Measurements from ENCODE around the gene PRKCD.

The PRKCD gene

DNA sequence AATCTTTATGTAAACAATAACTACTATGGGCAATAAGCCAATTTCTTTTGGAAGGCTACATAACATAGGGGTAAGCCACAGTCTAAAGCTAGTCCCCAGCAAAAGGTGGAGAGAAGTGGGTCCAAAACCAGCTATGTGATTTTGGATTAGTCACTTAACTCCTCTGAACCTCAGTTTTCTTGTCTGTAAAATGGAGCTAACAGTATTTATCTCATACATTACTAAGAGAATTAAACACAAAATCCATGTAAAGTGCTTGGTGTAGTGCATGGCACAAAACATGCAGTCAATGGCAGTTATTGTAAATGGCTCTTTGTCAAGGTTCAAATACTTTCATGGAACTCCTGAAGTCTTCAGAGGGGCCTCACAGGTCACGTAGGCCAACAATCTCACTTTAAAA, 44.1 kb upstream of the PRKCD start:
- Histone ChIP-seq H3K27ac (peak overlapping the region; percentile 96), H3K9me3 (no peaks in the 10 kb centered on the region), H3K36me3 (peaks cover 24% of the 10 kb centered on the region), H3K27me3 (no peaks in the 10 kb centered on the region), H3K4me1 (ENCODE audit: control insufficient read depth in 1 of 2, insufficient read depth in 1 of 2, low read depth in 1 of 2, low read length in 1 of 2) (peaks cover 34 to 36% of the 10 kb centered on the region in 2 experiments), H3K4me3 (ENCODE audit: low read depth in 1 of 2, low read length in 1 of 2) (no peak overlapping the region)
- TF ChIP-seq, protein P1, sequence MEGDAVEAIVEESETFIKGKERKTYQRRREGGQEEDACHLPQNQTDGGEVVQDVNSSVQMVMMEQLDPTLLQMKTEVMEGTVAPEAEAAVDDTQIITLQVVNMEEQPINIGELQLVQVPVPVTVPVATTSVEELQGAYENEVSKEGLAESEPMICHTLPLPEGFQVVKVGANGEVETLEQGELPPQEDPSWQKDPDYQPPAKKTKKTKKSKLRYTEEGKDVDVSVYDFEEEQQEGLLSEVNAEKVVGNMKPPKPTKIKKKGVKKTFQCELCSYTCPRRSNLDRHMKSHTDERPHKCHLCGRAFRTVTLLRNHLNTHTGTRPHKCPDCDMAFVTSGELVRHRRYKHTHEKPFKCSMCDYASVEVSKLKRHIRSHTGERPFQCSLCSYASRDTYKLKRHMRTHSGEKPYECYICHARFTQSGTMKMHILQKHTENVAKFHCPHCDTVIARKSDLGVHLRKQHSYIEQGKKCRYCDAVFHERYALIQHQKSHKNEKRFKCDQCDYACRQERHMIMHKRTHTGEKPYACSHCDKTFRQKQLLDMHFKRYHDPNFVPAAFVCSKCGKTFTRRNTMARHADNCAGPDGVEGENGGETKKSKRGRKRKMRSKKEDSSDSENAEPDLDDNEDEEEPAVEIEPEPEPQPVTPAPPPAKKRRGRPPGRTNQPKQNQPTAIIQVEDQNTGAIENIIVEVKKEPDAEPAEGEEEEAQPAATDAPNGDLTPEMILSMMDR (IDR thresholded peaks at IDR 0.05): no peak

DNA sequence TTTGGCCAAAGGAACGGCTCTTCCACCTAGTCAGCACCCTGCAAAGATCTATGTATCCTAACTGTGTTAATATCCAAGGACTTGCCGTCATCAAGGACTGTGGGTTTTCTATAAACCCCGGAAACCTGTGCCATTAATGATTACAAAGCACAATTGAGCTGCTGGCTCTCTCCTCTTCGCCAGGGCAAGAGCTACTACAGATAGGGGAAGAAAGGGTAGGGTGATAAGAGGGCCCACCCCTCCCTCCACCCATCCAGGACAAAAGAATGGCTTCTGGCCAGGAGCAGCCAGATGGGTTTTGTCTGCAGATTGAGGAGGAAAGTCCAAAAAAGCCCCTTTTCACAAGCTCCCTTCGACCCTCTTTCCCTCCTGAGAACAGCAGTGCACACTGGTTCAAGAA, 40.7 kb upstream of the PRKCD start:
- H3K4me3 ChIP-seq (ENCODE audit: low read depth in 1 of 2, low read length in 1 of 2): no peak overlapping the region
- H3K4me1 ChIP-seq (ENCODE audit: control insufficient read depth in 1 of 2, insufficient read depth in 1 of 2, low read depth in 1 of 2, low read length in 1 of 2): peaks cover 50 to 51% of the 10 kb centered on the region in 2 experiments
- peaks cover 24% of the 10 kb centered on the region for H3K36me3 ChIP-seq
- peak overlapping the region; percentile 8 for H3K27ac ChIP-seq
- TF ChIP-seq, protein P1 (IDR thresholded peaks at IDR 0.05): no peak
- no peaks in the 10 kb centered on the region for H3K27me3 ChIP-seq
- H3K9me3 ChIP-seq: no peaks in the 10 kb centered on the region

DNA sequence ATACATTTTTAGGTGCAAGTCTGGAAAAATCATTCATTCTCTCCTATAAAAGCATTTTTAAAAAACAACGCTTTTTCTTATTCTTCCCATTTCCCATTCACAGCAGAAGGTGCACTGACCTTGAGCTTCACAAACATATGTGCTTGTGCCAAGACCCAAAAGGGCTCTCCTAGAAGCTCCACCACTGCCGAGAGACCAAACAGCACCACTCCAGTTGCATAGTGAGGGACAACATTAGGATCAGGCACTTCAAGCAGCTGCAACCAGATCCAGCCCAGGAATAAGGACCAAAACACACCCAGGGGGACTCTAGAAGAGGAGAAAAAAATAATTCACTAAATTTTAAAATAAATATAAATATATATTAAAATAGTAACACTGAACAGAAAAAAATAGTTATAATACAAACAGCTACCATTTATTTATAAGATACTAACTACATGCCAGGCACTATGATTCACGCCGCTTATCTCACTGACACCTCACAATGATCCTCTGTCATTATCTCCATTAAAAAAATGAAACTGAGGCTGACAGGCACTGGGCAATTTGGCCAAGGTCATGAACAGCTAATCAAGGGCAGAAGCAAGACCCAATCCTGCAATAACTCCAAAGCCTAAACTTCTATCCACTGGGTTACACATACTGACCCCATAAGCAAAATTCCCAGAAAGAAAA, 38.6 kb upstream of the PRKCD start:
- Histone ChIP-seq H3K4me1 (ENCODE audit: control insufficient read depth in 1 of 2, insufficient read depth in 1 of 2, low read depth in 1 of 2, low read length in 1 of 2) (peaks cover 50 to 51% of the 10 kb centered on the region in 2 experiments), H3K27me3 (no peaks in the 10 kb centered on the region), H3K4me3 (ENCODE audit: low read depth in 1 of 2, low read length in 1 of 2) (peak overlapping the region; percentile 30 to 33), H3K9me3 (no peaks in the 10 kb centered on the region), H3K36me3 (peaks cover 23% of the 10 kb centered on the region), H3K27ac (peak overlapping the region; percentile 89)
- TF ChIP-seq, protein P1 (IDR thresholded peaks at IDR 0.05): no peak

DNA sequence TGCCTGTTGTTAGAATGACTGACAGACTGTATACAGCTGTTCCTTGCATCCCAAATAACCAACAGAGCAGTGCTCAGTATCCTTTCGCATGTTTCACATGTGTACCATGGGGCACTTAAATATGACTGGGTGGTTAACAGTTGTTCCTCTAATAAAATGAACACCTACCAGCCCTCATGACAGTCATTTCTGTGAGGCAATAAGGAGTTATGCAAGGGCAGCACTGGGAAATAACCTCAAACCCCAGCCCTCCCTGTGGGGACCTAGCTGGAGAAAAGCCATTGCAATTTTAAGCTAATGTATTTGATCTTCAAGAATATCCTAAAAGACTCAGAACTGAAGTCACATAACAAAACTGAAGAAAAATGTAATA, 38.1 kb upstream of the PRKCD start:
- Histone ChIP-seq H3K27me3 (no peaks in the 10 kb centered on the region), H3K4me1 (ENCODE audit: control insufficient read depth in 1 of 2, insufficient read depth in 1 of 2, low read depth in 1 of 2, low read length in 1 of 2) (peaks cover 55 to 56% of the 10 kb centered on the region in 2 experiments), H3K27ac (peak overlapping the region; percentile 89), H3K9me3 (no peaks in the 10 kb centered on the region), H3K36me3 (peaks cover 19% of the 10 kb centered on the region), H3K4me3 (ENCODE audit: low read depth in 1 of 2, low read length in 1 of 2) (peak overlapping the region; percentile 30 to 33)
- TF ChIP-seq, protein P1 (IDR thresholded peaks at IDR 0.05): peak; percentile 9

DNA sequence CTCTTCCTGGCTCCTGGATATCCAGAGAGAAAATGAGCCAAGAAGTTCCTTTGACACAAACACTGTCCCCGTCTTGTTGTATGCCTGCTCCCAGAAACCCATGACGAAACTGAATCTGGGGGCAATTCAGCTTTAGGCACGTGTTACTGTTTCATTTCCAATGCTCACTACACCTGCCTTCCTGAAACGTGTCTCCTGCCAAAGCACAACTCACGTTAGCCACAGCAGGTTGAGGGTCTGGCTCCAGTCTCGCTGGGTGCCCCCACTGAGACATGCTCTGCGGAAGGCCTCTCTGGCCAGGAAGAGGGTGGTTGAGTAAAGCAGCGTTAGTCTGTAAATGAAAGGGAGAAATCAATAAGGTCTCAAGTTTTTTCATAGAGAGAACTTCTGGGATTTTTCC, 37.5 kb upstream of the PRKCD start:
- H3K4me1 ChIP-seq (ENCODE audit: control insufficient read depth in 1 of 2, insufficient read depth in 1 of 2, low read depth in 1 of 2, low read length in 1 of 2): peaks cover 61 to 62% of the 10 kb centered on the region in 2 experiments
- TF ChIP-seq, protein P1 (IDR thresholded peaks at IDR 0.05): no peak
- peaks cover 13% of the 10 kb centered on the region for H3K36me3 ChIP-seq

More for the DNA sequence above, 37.5 kb upstream of the PRKCD start:
- Histone ChIP-seq H3K27me3 (no peaks in the 10 kb centered on the region), H3K4me3 (ENCODE audit: low read depth in 1 of 2, low read length in 1 of 2) (peak overlapping the region; percentile 30 to 33), H3K9me3 (no peaks in the 10 kb centered on the region), H3K27ac (peak overlapping the region; percentile 89)

All from neutrophil (primary cell).